Smooth muscle cell (in vitro differentiated cells): ENCODE measurements around the gene SERPINE1. TPM values are rescaled to one million over a fixed set of nuclear protein-coding genes. Genes with fewer than 3 reads are reported as not detected.

Source experiments
- DNase-seq: peaks from one replicate; lab custom pipeline; 2025; ENCODE audit not compliant: unreplicated experiment; lab: John Stamatoyannopoulos, UW
- H2AFZ ChIP-seq: fragments of 200-600 bp; sonication (generic); 2 replicates; pipeline ENCODE4 v1.6.0; 2016; ENCODE audit warnings: antibody characterized with exemption, low read depth, mild to moderate bottlenecking
- H3F3A ChIP-seq: fragments of 200-600 bp; sonication (generic); 2 replicates; pipeline ENCODE4 v1.6.0; 2017; ENCODE audit warnings: antibody characterized with exemption, low read depth
- H3K27ac ChIP-seq: fragments of 200-600 bp; sonication (generic); 2 replicates; pipeline ENCODE4 v1.5.1; 2016; ENCODE audit warnings: low read depth, mild to moderate bottlenecking
- H3K27me3 ChIP-seq: fragments of 200-600 bp; sonication (generic); 2 replicates; pipeline ENCODE4 v1.6.1; 2016; ENCODE audit warnings: low read depth, mild to moderate bottlenecking
- H3K36me3 ChIP-seq: fragments of 200-600 bp; sonication (generic); 2 replicates; pipeline ENCODE4 v1.5.1; 2016; ENCODE audit warnings: low read depth
- H3K4me1 ChIP-seq: fragments of 200-600 bp; sonication (generic); 2 replicates; pipeline ENCODE4 v1.5.1; 2016; ENCODE audit warnings: low read depth
- H3K4me2 ChIP-seq: fragments of 200-600 bp; sonication (generic); 2 replicates; pipeline ENCODE4 v1.6.0; 2016; ENCODE audit warnings: mild to moderate bottlenecking
- H3K4me3 ChIP-seq: fragments of 200-600 bp; sonication (generic); 2 replicates; pipeline ENCODE4 v1.5.1; 2016; ENCODE audit warnings: mild to moderate bottlenecking
- H3K79me2 ChIP-seq: fragments of 200-600 bp; sonication (generic); 2 replicates; pipeline ENCODE4 v1.6.0; 2016; ENCODE audit warnings: low read depth, mild to moderate bottlenecking
- H3K9ac ChIP-seq: fragments of 200-600 bp; sonication (generic); 2 replicates; pipeline ENCODE4 v1.6.0; 2016; ENCODE audit warnings: low read depth
- H3K9me3 ChIP-seq: fragments of 200-600 bp; sonication (generic); replicated peaks from 2 replicates; pipeline ENCODE4 v1.5.1; 2016; ENCODE audit warnings: low read depth
- H4K20me1 ChIP-seq: fragments of 200-600 bp; sonication (generic); 2 replicates; pipeline ENCODE4 v1.6.0; 2016; ENCODE audit warnings: low read depth
- CTCF ChIP-seq: fragments of 200-600 bp; sonication (generic); IDR thresholded peaks from 2 replicates; pipeline ENCODE4 v1.5.1; 2017; ENCODE audit warnings: borderline replicate concordance, mild to moderate bottlenecking, antibody characterized with exemption; ENCODE audit not compliant: insufficient read depth, poor library complexity, severe bottlenecking
- WGBS: methylation state at CpG from one replicate; pipeline ENCODE4 v1.1.7; 2016; ENCODE audit warnings: low lambda C conversion rate; 5-methylcytosine and 5-hydroxymethylcytosine counted together
- polyA plus RNA-seq: library from polyadenylated mRNA; unstranded; fragments of >200 nt; fragmentation: Nextera tagmentation; extraction: Ambion mirVana; gene quantifications from 2 replicates; pipeline ENCODE4 v1.2.1, GENCODE V29; 2016
- total RNA-seq: library from RNA; depleted of rRNA; stranded (reverse); fragments of >200 nt; gene quantifications from 2 replicates; pipeline ENCODE4 v1.2.3, GENCODE V29; 2014

Gene SERPINE1
- total and polyA plus RNA-seq, 2 experiments from 2014 or later = 435 to 495 TPM

GRCh38 chr7:101151908-101152651 lies 25.2 kb downstream of the SERPINE1 start:
- H3K4me3 ChIP-seq = no peak overlapping the region
- H3K9ac ChIP-seq = no peak overlapping the region
- no peak overlapping the region for H2AFZ ChIP-seq
- no peaks in the 10 kb centered on the region for H3K79me2 ChIP-seq
- H3K27ac ChIP-seq = no peak overlapping the region
- no peaks in the 10 kb centered on the region for H3F3A ChIP-seq
- H3K36me3 ChIP-seq = no peaks in the 10 kb centered on the region
- H3K9me3 ChIP-seq = no peaks in the 10 kb centered on the region
- peaks cover 8% of the 10 kb centered on the region for H4K20me1 ChIP-seq
- H3K4me2 ChIP-seq = no peak overlapping the region
- DNase-seq = no peak
- 72% methylated on average over 2 of the region's 2 CpGs for WGBS
- H3K4me1 ChIP-seq = peaks cover 6% of the 10 kb centered on the region
- no peak for TF ChIP-seq CTCF
- no peaks in the 10 kb centered on the region for H3K27me3 ChIP-seq

- peak; percentile 69 for DNase-seq
- Histone ChIP-seq H3K79me2 (no peaks in the 10 kb centered on the region), H3K4me3 (peak within 1 kb of the TSS; percentile 96), H3K9ac (peak within 1 kb of the TSS; percentile 78), H3K27me3 (no peaks in the 10 kb centered on the region), H3K4me2 (peak within 1 kb of the TSS; percentile 97), H2AFZ (peak within 1 kb of the TSS; percentile 58), H3K9me3 (no peaks in the 10 kb centered on the region), H3K36me3 (no peaks in the 10 kb centered on the region), H4K20me1 (peaks cover 27% of the 10 kb centered on the region), H3K4me1 (peaks cover 6% of the 10 kb centered on the region), H3K27ac (no peak within 1 kb of the TSS), H3F3A (no peaks in the 10 kb centered on the region)
- TF ChIP-seq CTCF = no peak
- WGBS = 6% methylated on average over 30 of the region's 51 CpGs
These were observed 27.2 kb downstream of the SERPINE1 start, which contains the start of gene AP1S1 for GRCh38 chr7:101153969-101154692. Gene AP1S1 (plus strand): TSS chr7:101154476. CDS start chr7:101154515, 39 bp downstream.

GRCh38 chr7:101154693-101155102 lies 27.8 kb downstream of the SERPINE1 start:
- Histone ChIP-seq H3K36me3 (no peaks in the 10 kb centered on the region), H3K9me3 (no peaks in the 10 kb centered on the region), H3K4me3 (peak overlapping the region; percentile 96), H3K27me3 (no peaks in the 10 kb centered on the region), H3K9ac (peak overlapping the region; percentile 78), H3K4me1 (peaks cover 6% of the 10 kb centered on the region), H3K4me2 (peak overlapping the region; percentile 97), H3F3A (no peaks in the 10 kb centered on the region), H3K27ac (no peak overlapping the region), H3K79me2 (no peaks in the 10 kb centered on the region), H4K20me1 (peaks cover 32% of the 10 kb centered on the region), H2AFZ (peak overlapping the region; percentile 58)
- DNase-seq = no peak
- TF ChIP-seq CTCF = no peak
- WGBS = 0% methylated on average over 13 of the region's 34 CpGs
